Epidermal melanocyte (primary cell): Measurements from ENCODE around the gene ADGRF4.
"Not testable (repeated sequence)": the region's sequence is repeated elsewhere in the genome, so short reads cannot be mapped to it uniquely, and the experiment has no call there.

ENCODE experiments used
- DNase-seq: peaks from one replicate; pipeline ENCODE4 v3.0.0; 2011; ENCODE audit warnings: low spot score; ENCODE audit not compliant: insufficient read length

ADGRF4 gene

GRCh38 chr6:47734831-47735481 lies 36.6 kb downstream of the ADGRF4 start:
- DNase-seq, result no peak

GRCh38 chr6:47736083-47736700 lies 37.8 kb downstream of the ADGRF4 start:
- no peak for DNase-seq

GRCh38 chr6:47737406-47737805 lies 39.0 kb downstream of the ADGRF4 start:
- no peak for DNase-seq

DNA sequence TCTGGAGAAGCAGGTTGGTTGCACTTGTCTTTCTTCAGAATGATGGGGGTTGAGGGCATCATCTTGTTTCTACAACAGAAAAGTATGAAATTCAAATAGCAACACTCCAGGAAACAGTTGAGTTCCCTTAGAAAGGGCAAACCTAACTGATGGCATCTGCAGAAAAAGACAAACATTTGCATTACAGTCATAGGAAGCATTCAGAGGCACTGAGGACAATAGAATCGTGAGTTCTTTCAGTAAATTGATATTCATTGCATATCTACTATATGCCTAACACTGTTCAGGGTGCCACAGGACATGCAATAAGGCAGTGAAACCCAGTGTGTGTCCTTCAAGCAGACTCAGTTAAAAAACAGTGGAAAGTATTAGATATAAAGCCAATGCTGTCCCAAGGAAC lies 42.3 kb downstream of the ADGRF4 start:
- no peak for DNase-seq

- no peak for DNase-seq
These were observed 43.4 kb downstream of the ADGRF4 start for GRCh38 chr6:47741807-47742206.

DNA sequence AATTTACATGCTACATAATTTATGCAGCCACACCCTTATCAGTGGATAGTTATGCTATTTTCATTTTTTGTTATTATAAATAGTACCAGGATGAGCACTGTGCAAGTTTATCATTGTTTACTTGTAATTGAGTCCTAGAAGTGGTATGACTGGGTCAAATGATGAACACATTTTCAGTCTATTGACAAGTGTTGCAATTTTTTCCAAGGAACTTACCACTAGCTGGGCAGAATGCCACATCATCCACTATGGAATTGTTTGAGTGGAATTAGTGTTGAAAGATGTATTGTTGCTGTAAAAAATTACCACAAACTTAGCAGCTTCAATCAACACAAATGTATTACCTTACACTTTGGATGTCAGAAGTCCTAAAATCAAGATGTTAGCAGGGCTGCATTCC lies 45.4 kb downstream of the ADGRF4 start:
- no peak for DNase-seq

DNA sequence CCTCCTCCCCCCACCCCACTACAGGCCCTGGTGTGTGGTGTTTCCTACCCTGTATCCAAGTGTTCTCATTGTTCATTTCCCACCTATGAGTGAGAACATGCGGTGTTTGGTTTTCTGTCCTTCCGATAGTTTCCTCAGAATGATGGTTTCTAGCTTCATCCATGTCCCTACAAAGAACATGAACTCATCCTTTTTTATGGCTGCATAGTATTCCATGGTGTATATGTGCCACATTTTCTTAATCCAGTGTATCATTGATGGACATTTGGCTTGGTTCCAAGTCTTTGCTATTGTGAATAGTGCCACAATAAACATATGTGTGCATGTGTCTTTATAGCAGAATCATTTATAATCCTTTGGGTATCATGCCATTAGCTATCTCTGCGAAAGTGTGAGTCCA lies 46.9 kb downstream of the ADGRF4 start:
- not testable (repeated sequence) for DNase-seq

DNA sequence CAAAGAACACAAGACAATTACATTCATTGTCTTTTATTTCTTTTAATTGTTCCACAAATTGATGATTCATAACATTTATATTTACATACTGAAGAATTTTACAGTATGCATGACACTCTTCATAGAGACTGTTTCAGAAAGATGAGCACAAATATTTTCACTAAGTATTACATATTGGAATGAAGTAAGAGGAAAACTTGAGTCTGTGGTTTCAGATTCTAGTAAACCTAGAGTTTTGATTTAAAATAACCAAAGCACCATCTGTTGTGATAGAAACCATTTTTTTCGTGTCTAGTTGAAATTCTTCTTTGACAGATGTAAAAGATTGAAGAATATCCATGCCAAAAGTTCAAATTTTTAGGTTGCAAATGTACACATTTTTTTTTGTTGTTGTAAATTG lies 51.4 kb downstream of the ADGRF4 start:
- DNase-seq, result no peak

DNA sequence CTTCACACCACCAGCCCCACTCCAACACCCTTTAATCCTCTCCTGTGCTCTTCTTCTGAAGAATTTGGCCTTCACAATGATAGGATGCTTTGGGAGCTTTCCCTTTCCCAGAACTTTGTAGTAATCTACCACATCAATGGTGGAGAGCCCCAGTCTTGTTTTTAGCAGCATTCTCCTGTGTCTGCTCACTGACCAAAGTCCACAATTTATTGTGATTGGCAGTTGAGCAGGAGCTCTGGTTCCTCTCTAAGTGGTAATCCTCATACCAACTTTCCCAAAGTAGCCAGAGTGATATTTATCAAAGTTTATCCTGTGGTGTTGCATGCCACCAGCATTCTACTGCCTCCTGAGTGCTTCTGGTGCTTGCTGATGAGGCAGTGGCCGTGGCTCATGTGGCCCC lies 54.4 kb downstream of the ADGRF4 start:
- DNase-seq, result no peak

- no peak for DNase-seq
These were observed 61.0 kb downstream of the ADGRF4 start for GRCh38 chr6:47759364-47759763.

DNA sequence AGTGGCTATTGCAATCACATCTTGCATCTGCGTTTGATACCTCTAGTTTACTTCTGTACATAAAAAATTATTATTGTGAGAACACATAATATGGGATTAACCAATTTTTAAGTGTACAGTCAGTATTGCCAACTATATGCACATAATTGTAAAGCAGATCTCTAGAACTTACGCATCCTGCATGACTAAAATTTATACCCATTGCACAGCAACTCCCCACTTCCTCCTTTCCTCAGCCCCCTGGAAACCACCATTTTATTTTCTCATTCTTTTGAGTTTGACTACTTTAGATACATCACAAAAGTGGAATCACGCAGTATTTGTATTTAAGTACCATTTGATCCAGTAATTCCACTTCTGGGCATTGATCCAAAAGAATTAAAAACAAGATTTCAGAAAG lies 64.1 kb downstream of the ADGRF4 start:
- DNase-seq, result no peak

DNA sequence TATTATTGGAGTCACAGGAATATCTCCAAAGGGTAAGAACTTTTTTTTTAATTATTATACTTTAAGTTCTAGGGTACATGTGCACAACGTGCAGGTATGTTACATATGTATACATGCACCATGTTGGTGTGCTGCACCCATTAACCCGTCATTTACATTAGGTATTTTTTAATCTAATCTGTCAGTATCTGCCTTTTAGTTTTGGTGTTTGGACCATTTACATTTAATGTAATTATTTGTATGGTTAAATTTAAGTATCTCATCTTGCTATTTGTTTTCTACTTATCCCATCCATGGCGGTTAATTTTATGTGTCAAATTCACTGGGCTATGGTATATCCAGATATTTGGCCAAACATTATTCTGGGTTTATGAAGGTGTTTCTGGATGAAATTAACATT lies 68.1 kb downstream of the ADGRF4 start:
- DNase-seq, result no peak

DNA sequence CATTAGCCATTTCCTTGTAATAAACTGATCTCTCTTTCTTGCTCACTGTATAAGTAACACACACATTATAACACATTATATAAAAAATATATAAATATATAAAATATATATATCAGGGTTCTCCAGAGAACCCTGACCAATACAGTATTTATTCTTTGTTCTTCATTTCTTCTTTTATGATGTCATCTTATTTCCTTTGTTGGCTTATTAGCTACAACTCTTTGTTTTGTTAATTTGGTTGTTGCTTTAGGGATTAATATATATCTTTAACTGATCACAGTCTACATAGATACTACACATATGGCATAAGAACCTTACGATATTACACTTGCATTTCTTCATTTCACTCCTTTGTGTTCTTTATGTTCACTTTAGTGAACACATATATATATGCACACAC lies 68.7 kb downstream of the ADGRF4 start:
- no peak for DNase-seq

- DNase-seq, result no peak
These were observed 71.6 kb downstream of the ADGRF4 start for GRCh38 chr6:47769982-47770381.
